Measurements from ENCODE around the gene PEX6. TPM values are rescaled to one million over a fixed set of nuclear protein-coding genes. Genes with fewer than 3 reads are reported as not detected.

The PEX6 gene
- polyA plus RNA-seq, 1 of the 3 experiments (the other 2 are of a cell fraction) = 15.3 TPM

- TF ChIP-seq, protein P1, sequence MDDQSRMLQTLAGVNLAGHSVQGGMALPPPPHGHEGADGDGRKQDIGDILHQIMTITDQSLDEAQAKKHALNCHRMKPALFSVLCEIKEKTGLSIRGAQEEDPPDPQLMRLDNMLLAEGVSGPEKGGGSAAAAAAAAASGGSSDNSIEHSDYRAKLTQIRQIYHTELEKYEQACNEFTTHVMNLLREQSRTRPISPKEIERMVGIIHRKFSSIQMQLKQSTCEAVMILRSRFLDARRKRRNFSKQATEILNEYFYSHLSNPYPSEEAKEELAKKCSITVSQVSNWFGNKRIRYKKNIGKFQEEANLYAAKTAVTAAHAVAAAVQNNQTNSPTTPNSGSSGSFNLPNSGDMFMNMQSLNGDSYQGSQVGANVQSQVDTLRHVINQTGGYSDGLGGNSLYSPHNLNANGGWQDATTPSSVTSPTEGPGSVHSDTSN (IDR thresholded peaks at IDR 0.05) = peak; percentile 15; the same call in 1 of the 2 replicates
- TF ChIP-seq ELF1 (IDR thresholded peaks at IDR 0.05) = peak; percentile 92
- no peak for TF ChIP-seq ZBTB33 (IDR thresholded peaks at IDR 0.05; ENCODE audit: borderline replicate concordance, low read depth)
- no peak; the same call in none of the 2 replicates for TF ChIP-seq TAF1 (IDR thresholded peaks at IDR 0.05; ENCODE audit: borderline replicate concordance, low read depth, low read length)
- TF ChIP-seq POLR2AphosphoS5 (IDR thresholded peaks at IDR 0.05; ENCODE audit: low read depth, low read length) = peak; percentile 93
- TF ChIP-seq, protein P2, sequence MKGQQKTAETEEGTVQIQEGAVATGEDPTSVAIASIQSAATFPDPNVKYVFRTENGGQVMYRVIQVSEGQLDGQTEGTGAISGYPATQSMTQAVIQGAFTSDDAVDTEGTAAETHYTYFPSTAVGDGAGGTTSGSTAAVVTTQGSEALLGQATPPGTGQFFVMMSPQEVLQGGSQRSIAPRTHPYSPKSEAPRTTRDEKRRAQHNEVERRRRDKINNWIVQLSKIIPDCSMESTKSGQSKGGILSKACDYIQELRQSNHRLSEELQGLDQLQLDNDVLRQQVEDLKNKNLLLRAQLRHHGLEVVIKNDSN (IDR thresholded peaks at IDR 0.05; ENCODE audit: borderline replicate concordance, low read depth) = peak; percentile 85
- no peak for TF ChIP-seq EP300 (IDR thresholded peaks at IDR 0.05; ENCODE audit: borderline replicate concordance in 1 of 2, low read depth in 1 of 2, low read length in 1 of 2)
Measured at GRCh38 chr6:42928986-42929820, 49.8 kb downstream of the PEX6 start, which contains the start of gene CNPY3 (continued).

- Histone ChIP-seq H3K4me1 (ENCODE audit: control insufficient read depth in 1 of 2, insufficient read depth in 2 of 2, low read depth in 1 of 2, low read length in 1 of 2) (no peaks in the 10 kb centered on the region; a peak in 1 of 4 replicates), H3K27me3 (ENCODE audit: insufficient read depth) (no peaks in the 10 kb centered on the region), H3K27ac (ENCODE audit: low read depth in 2 of 2, low read length in 1 of 2) (no peak overlapping the region), H2AFZ (ENCODE audit: low read depth) (no peak overlapping the region), H3K79me2 (ENCODE audit: insufficient read depth) (peaks cover 4% of the 10 kb centered on the region), H3K9me2 (no peaks in the 10 kb centered on the region), H3K9me3 (no peaks in the 10 kb centered on the region), H3F3A (replicated peaks; ENCODE audit: insufficient read depth) (peaks cover 21% of the 10 kb centered on the region), H3K4me2 (no peak overlapping the region), H3K9ac (no peak overlapping the region), H3K36me3 (replicated peaks in 1 of 2; ENCODE audit: control insufficient read depth in 1 of 2, insufficient read depth in 2 of 2, low read length in 1 of 2) (no peaks in the 10 kb centered on the region), H4K20me1 (ENCODE audit: insufficient read depth) (no peaks in the 10 kb centered on the region), H3K4me3 (ENCODE audit: low read depth in 2 of 2, low read length in 1 of 2) (no peak overlapping the region)
- CTCF ChIA-PET = interaction anchor here (1.2 kb wide), 1 partner anchor 218 kb away, joined by 3 read pairs; no protein-coding TSS in a partner anchor
- 89% methylated on average over 10 of the region's 23 CpGs for WGBS (ENCODE audit: low lambda C conversion rate)
- POLR2A ChIA-PET = no interaction called here
- no peak for TF ChIP-seq TCF12 (IDR thresholded peaks at IDR 0.05)
- TF ChIP-seq EZH2phosphoT487 (IDR thresholded peaks at IDR 0.05; ENCODE audit: borderline replicate concordance, low read depth) = no peak
- TF ChIP-seq CTCF (IDR thresholded peaks at IDR 0.05) = no peak
- TF ChIP-seq NFIC (IDR thresholded peaks at IDR 0.05; ENCODE audit: borderline replicate concordance) = no peak
- TF ChIP-seq RAD21 (IDR thresholded peaks at IDR 0.05; ENCODE audit: low read length) = no peak
- TF ChIP-seq FOSL2 (IDR thresholded peaks at IDR 0.05; ENCODE audit: borderline replicate concordance, low read depth) = no peak
- TF ChIP-seq, protein P2 (IDR thresholded peaks at IDR 0.05; ENCODE audit: borderline replicate concordance, low read depth) = no peak
- TF ChIP-seq RCOR1 (IDR thresholded peaks at IDR 0.05; ENCODE audit: low read length) = no peak
- TF ChIP-seq SMC3 (IDR thresholded peaks at IDR 0.05; ENCODE audit: low read depth, low read length) = no peak
- no peak for TF ChIP-seq YY1 (IDR thresholded peaks at IDR 0.05; ENCODE audit: low read depth)
- no peak for TF ChIP-seq JUND (IDR thresholded peaks at IDR 0.05)
- TF ChIP-seq, protein P3, sequence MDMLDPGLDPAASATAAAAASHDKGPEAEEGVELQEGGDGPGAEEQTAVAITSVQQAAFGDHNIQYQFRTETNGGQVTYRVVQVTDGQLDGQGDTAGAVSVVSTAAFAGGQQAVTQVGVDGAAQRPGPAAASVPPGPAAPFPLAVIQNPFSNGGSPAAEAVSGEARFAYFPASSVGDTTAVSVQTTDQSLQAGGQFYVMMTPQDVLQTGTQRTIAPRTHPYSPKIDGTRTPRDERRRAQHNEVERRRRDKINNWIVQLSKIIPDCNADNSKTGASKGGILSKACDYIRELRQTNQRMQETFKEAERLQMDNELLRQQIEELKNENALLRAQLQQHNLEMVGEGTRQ (IDR thresholded peaks at IDR 0.05; ENCODE audit: borderline replicate concordance, low read depth, low read length) = no peak
- TF ChIP-seq TEAD4 (IDR thresholded peaks at IDR 0.05; ENCODE audit: borderline replicate concordance, insufficient read depth) = no peak
- no peak for DNase-seq
Measured at GRCh38 chr6:42925248-42925857, 53.6 kb downstream of the PEX6 start.

All from SK-N-SH (cell line).